Neural cell (in vitro differentiated cells): ENCODE results near the gene TRIO.

ENCODE experiments used
- CTCF ChIP-seq: fragments of 450-650 bp; IDR thresholded peaks from 2 replicates; pipeline ENCODE4 v1.5.1; 2014; ENCODE audit warnings: antibody characterized with exemption, mild to moderate bottlenecking, moderate library complexity; ENCODE audit not compliant: poor library complexity, severe bottlenecking
- EP300 ChIP-seq: fragments of 450-650 bp; conservative IDR thresholded peaks from 2 replicates; pipeline ENCODE4 v1.6.1; 2014; ENCODE audit warnings: antibody characterized with exemption, mild to moderate bottlenecking, moderate library complexity; ENCODE audit not compliant: poor library complexity, severe bottlenecking
- EZH2 ChIP-seq: fragments of 200-600, 300-800 bp; shearing (Covaris generic), sonication (generic); IDR thresholded peaks from 2 replicates; pipeline ENCODE4 v1.6.1; 2014; ENCODE audit warnings: antibody characterized with exemption, low read length, borderline replicate concordance, mild to moderate bottlenecking; ENCODE audit not compliant: insufficient read depth, poor library complexity, severe bottlenecking
- MXI1 ChIP-seq: fragments of 450-650 bp; conservative IDR thresholded peaks from 2 replicates; pipeline ENCODE4 v1.6.1; 2014; ENCODE audit warnings: antibody characterized with exemption, mild to moderate bottlenecking; ENCODE audit not compliant: poor library complexity, severe bottlenecking
- POLR2AphosphoS5 ChIP-seq: IDR thresholded peaks from 2 replicates; pipeline ENCODE4 v1.6.1; 2012
- RAD21 ChIP-seq: fragments of 450-650 bp; conservative IDR thresholded peaks from 2 replicates; pipeline ENCODE4 v1.6.1; 2014; ENCODE audit warnings: antibody characterized with exemption, mild to moderate bottlenecking, moderate library complexity
- TF ChIP-seq, protein P1 (sequence below): IDR thresholded peaks from 2 replicates; pipeline ENCODE4 v1.6.1; 2012; ENCODE audit warnings: borderline replicate concordance

DNA sequence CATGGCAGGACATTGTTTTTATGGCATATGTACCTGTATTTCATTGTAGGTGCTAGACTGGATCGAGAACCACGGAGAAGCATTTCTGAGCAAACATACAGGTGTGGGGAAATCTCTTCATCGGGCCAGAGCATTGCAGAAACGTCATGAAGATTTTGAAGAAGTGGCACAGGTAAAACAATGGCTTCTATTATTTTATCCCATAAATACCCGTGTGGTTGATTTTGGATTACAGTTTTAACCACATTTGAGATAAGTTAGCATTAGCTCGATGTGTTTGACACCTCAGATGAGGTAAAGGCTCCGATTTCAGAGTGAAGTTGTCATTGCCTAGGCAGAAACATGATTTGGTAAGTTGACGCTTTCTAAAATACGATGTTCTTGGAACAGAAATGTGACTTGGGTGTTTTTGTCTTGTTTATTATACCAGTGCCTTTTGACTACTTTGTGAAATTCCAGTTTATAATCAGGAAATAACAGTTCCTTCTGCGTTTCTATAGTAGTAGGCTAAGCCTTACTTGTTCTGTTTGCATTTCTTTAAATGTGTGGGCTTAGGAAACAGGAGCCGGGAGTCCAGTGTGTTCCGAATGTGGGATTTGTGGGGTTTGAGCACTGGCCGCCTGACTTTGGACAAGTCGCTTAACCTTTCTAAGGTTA is 187.7 kb downstream of the TRIO start:
- no peak for TF ChIP-seq CTCF
- TF ChIP-seq EZH2 = no peak
- TF ChIP-seq, protein P1, sequence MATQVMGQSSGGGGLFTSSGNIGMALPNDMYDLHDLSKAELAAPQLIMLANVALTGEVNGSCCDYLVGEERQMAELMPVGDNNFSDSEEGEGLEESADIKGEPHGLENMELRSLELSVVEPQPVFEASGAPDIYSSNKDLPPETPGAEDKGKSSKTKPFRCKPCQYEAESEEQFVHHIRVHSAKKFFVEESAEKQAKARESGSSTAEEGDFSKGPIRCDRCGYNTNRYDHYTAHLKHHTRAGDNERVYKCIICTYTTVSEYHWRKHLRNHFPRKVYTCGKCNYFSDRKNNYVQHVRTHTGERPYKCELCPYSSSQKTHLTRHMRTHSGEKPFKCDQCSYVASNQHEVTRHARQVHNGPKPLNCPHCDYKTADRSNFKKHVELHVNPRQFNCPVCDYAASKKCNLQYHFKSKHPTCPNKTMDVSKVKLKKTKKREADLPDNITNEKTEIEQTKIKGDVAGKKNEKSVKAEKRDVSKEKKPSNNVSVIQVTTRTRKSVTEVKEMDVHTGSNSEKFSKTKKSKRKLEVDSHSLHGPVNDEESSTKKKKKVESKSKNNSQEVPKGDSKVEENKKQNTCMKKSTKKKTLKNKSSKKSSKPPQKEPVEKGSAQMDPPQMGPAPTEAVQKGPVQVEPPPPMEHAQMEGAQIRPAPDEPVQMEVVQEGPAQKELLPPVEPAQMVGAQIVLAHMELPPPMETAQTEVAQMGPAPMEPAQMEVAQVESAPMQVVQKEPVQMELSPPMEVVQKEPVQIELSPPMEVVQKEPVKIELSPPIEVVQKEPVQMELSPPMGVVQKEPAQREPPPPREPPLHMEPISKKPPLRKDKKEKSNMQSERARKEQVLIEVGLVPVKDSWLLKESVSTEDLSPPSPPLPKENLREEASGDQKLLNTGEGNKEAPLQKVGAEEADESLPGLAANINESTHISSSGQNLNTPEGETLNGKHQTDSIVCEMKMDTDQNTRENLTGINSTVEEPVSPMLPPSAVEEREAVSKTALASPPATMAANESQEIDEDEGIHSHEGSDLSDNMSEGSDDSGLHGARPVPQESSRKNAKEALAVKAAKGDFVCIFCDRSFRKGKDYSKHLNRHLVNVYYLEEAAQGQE = no peak
- TF ChIP-seq RAD21 = no peak
- no peak for TF ChIP-seq POLR2AphosphoS5
- TF ChIP-seq MXI1 = no peak
- TF ChIP-seq EP300 = no peak
